GM23338 (cell line): ENCODE data around the gene KLHL12. TPM values are rescaled to one million over a fixed set of nuclear protein-coding genes. Genes with fewer than 3 reads are reported as not detected.

Source experiments
- ATAC-seq: fragments of 200-7000 bp; cut with Tn5 transposase; 3 replicates; pipeline ENCODE4 v1.9.1; 2020
- DNase-seq: peaks from one replicate; pipeline ENCODE4 v3.0.0-alpha.2; 2015; ENCODE audit warnings: low spot score
- H2AFZ ChIP-seq: fragments of 200-600 bp; sonication (generic); 2 replicates; pipeline ENCODE4 v1.8.0; 2016; ENCODE audit warnings: antibody characterized with exemption, mild to moderate bottlenecking, moderate library complexity
- H3F3A ChIP-seq: fragments of 200-600 bp; sonication (generic); replicated peaks from 2 replicates; pipeline ENCODE4 v1.8.0; 2017; ENCODE audit warnings: antibody characterized with exemption, mixed run types, low read depth
- H3K27ac ChIP-seq: fragments of 200-600 bp; sonication (generic); 2 replicates; pipeline ENCODE4 v1.6.1; 2016; ENCODE audit warnings: low read depth
- H3K27me3 ChIP-seq: fragments of 200-600 bp; sonication (generic); 2 replicates; pipeline ENCODE4 v1.8.0; 2016; ENCODE audit warnings: mild to moderate bottlenecking, mixed run types, moderate library complexity; ENCODE audit not compliant: insufficient read depth
- H3K36me3 ChIP-seq: fragments of 200-600 bp; sonication (generic); 2 replicates; pipeline ENCODE4 v1.8.0; 2016; ENCODE audit warnings: mild to moderate bottlenecking; ENCODE audit not compliant: insufficient read depth
- H3K4me1 ChIP-seq: fragments of 200-600 bp; sonication (generic); 2 replicates; pipeline ENCODE4 v1.8.0; 2016; ENCODE audit warnings: mild to moderate bottlenecking, moderate library complexity; ENCODE audit not compliant: insufficient read depth
- H3K4me2 ChIP-seq: fragments of 200-600 bp; sonication (generic); 2 replicates; pipeline ENCODE4 v1.7.1; 2017; ENCODE audit warnings: mixed run types
- H3K4me3 ChIP-seq: fragments of 200-600 bp; sonication (generic); 2 replicates; pipeline ENCODE4 v1.6.1; 2016; ENCODE audit warnings: mixed run types
- H3K79me2 ChIP-seq: fragments of 200-600 bp; sonication (generic); replicated peaks from 2 replicates; pipeline ENCODE4 v1.8.0; 2017; ENCODE audit warnings: mild to moderate bottlenecking; ENCODE audit not compliant: insufficient read depth
- H3K9me2 ChIP-seq: fragments of 200-600 bp; sonication (generic); 2 replicates; pipeline ENCODE4 v1.8.0; 2017; ENCODE audit not compliant: insufficient read depth
- H4K20me1 ChIP-seq: fragments of 200-600 bp; sonication (generic); replicated peaks from 2 replicates; pipeline ENCODE4 v1.8.0; 2017; ENCODE audit warnings: mild to moderate bottlenecking; ENCODE audit not compliant: insufficient read depth
- H3K27ac Mint-ChIP-seq: 2 replicates; pipeline ENCODE4 v1.8.0; 2020; ENCODE audit warnings: inconsistent platforms, mild to moderate bottlenecking, moderate library complexity, mixed read lengths
- H3K27me3 Mint-ChIP-seq: 3 replicates; pipeline ENCODE4 v1.8.0; 2022; ENCODE audit warnings: low read depth, mild to moderate bottlenecking, moderate library complexity, mixed read lengths, inconsistent platforms; ENCODE audit not compliant: insufficient read depth, poor library complexity
- H3K36me3 Mint-ChIP-seq: 3 replicates; pipeline ENCODE4 v1.8.0; 2021; ENCODE audit warnings: low read depth, mild to moderate bottlenecking, inconsistent platforms, moderate library complexity, mixed read lengths
- H3K4me1 Mint-ChIP-seq: 3 replicates; pipeline ENCODE4 v1.8.0; 2020; ENCODE audit warnings: mild to moderate bottlenecking, inconsistent platforms, mixed read lengths
- H3K4me3 Mint-ChIP-seq: 3 replicates; pipeline ENCODE4 v1.8.0; 2021; ENCODE audit warnings: moderate library complexity, mild to moderate bottlenecking, inconsistent platforms, mixed read lengths
- H3K9me3 Mint-ChIP-seq: 3 replicates; pipeline ENCODE4 v1.8.0; 2020; ENCODE audit warnings: moderate library complexity, mild to moderate bottlenecking, inconsistent platforms, mixed read lengths
- CREB1 ChIP-seq: fragments of 250-450 bp; sonication (Bioruptor Pico); IDR thresholded peaks from 2 replicates; pipeline ENCODE4 v1.5.0; 2020; ENCODE audit warnings: low read depth, mild to moderate bottlenecking, moderate library complexity
- EZH2phosphoT487 ChIP-seq: fragments of 200-600 bp; sonication (generic); IDR thresholded peaks from one replicate; pipeline ENCODE4 v1.8.1; 2018; ENCODE audit warnings: antibody characterized with exemption; ENCODE audit not compliant: unreplicated experiment
- JUNB ChIP-seq: IDR thresholded peaks from one replicate; pipeline ENCODE4 v1.6.1; 2016; ENCODE audit warnings: antibody characterized with exemption; ENCODE audit not compliant: unreplicated experiment
- NANOG ChIP-seq: IDR thresholded peaks from 2 replicates; pipeline ENCODE4 v1.6.1; 2016; ENCODE audit warnings: antibody characterized with exemption, borderline replicate concordance
- POLR2AphosphoS5 ChIP-seq: IDR thresholded peaks from 2 replicates; pipeline ENCODE4 v1.6.1; 2016; ENCODE audit warnings: antibody characterized with exemption, low read depth
- STAT1 ChIP-seq: IDR thresholded peaks from one replicate; pipeline ENCODE4 v1.6.1; 2016; ENCODE audit warnings: antibody characterized with exemption; ENCODE audit not compliant: unreplicated experiment
- ZNF462 ChIP-seq: fragments of 250-450 bp; sonication (Bioruptor Pico); IDR thresholded peaks from 2 replicates; pipeline ENCODE4 v1.5.0; 2020; ENCODE audit warnings: mild to moderate bottlenecking, moderate library complexity
- polyA plus RNA-seq: library from polyadenylated mRNA; unstranded; fragments of >200 nt; fragmentation: Nextera tagmentation; extraction: Ambion mirVana; gene quantifications from 2 replicates; pipeline ENCODE4 v1.2.1, GENCODE V29; 2016
- total RNA-seq: library from RNA; depleted of rRNA; stranded (reverse); fragments of >200 nt; shearing (Covaris generic); gene quantifications from 2 replicates; pipeline ENCODE4 v1.2.3, GENCODE V29; 2014
- TF ChIP-seq, protein P1 (sequence below): IDR thresholded peaks from 2 replicates; pipeline ENCODE4 v1.6.1; 2016; ENCODE audit warnings: antibody characterized with exemption
- TF ChIP-seq, protein P2 (sequence below), 2 experiments: fragments of 200-600 bp in 1 of 2; sonication (generic) in 1 of 2; conservative IDR thresholded peaks; 2 replicates each; pipeline versions ENCODE4 v1.5.1 to v1.6.1; 2016 to 2017; ENCODE audit warnings: antibody characterized with exemption in 2 of 2, low read depth in 2 of 2, mild to moderate bottlenecking in 2 of 2, moderate library complexity in 1 of 2

The KLHL12 gene
- total and polyA plus RNA-seq, 2 experiments from 2014 or later = 14.6 to 27.5 TPM

DNA sequence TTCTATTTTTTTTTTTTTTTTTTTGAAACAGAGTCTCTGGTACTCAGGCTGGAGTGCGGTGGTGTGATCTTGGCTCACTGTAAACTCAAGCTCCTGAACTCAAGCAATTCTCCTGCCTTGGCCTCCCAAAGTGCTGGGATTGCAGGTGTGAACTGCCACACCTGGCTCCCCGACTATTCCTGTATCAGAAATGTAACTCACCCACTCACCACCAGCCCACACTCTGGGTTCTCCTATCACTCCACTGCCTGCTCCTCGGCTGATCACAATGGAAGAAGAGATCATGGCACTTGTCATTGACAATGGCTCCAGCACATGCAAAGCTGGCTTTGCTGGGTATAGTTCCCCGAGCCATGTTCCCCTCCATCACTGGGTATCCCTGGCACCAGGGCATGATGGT lies 54.0 kb downstream of the KLHL12 start:
- H3K27me3 ChIP-seq = no peaks in the 10 kb centered on the region
- ATAC-seq (no peak), DNase-seq (no peak)
- no peak overlapping the region for H3K27ac ChIP-seq
- no peak overlapping the region for H3K4me3 ChIP-seq
- Mint-ChIP-seq H3K4me1 (no peaks in the 10 kb centered on the region), H3K4me3 (no peak overlapping the region; the same call in 2 of the 3 replicates), H3K27me3 (peaks cover 1% of the 10 kb centered on the region), H3K9me3 (no peaks in the 10 kb centered on the region), H3K27ac (no peak overlapping the region), H3K36me3 (0 out of 3 replicates have a peak, but pooled peaks cover 3% of the 10 kb centered on the region)
- no peaks in the 10 kb centered on the region for H3K79me2 ChIP-seq
- H2AFZ ChIP-seq = no peak overlapping the region
- no peak for TF ChIP-seq CREB1 (CRISPR knock-in tag)
- TF ChIP-seq, protein P1, sequence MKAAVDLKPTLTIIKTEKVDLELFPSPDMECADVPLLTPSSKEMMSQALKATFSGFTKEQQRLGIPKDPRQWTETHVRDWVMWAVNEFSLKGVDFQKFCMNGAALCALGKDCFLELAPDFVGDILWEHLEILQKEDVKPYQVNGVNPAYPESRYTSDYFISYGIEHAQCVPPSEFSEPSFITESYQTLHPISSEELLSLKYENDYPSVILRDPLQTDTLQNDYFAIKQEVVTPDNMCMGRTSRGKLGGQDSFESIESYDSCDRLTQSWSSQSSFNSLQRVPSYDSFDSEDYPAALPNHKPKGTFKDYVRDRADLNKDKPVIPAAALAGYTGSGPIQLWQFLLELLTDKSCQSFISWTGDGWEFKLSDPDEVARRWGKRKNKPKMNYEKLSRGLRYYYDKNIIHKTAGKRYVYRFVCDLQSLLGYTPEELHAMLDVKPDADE = no peak
- no peak for TF ChIP-seq ZNF462 (CRISPR knock-in tag)
- TF ChIP-seq POLR2AphosphoS5 = no peak
- no peak for TF ChIP-seq JUNB
- no peak for TF ChIP-seq STAT1
- TF ChIP-seq, protein P2, sequence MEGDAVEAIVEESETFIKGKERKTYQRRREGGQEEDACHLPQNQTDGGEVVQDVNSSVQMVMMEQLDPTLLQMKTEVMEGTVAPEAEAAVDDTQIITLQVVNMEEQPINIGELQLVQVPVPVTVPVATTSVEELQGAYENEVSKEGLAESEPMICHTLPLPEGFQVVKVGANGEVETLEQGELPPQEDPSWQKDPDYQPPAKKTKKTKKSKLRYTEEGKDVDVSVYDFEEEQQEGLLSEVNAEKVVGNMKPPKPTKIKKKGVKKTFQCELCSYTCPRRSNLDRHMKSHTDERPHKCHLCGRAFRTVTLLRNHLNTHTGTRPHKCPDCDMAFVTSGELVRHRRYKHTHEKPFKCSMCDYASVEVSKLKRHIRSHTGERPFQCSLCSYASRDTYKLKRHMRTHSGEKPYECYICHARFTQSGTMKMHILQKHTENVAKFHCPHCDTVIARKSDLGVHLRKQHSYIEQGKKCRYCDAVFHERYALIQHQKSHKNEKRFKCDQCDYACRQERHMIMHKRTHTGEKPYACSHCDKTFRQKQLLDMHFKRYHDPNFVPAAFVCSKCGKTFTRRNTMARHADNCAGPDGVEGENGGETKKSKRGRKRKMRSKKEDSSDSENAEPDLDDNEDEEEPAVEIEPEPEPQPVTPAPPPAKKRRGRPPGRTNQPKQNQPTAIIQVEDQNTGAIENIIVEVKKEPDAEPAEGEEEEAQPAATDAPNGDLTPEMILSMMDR (conservative IDR thresholded peaks at IDR 0.05; ENCODE audit: low read depth in 2 of 2) = no peak
- no peak for TF ChIP-seq NANOG
- no peak for TF ChIP-seq EZH2phosphoT487
- no peaks in the 10 kb centered on the region for H4K20me1 ChIP-seq
- no peaks in the 10 kb centered on the region for H3K9me2 ChIP-seq
- no peaks in the 10 kb centered on the region for H3K36me3 ChIP-seq
- H3F3A ChIP-seq = 0 out of 2 replicates have a peak, but pooled peaks cover 3% of the 10 kb centered on the region
- no peak overlapping the region for H3K4me2 ChIP-seq
- H3K4me1 ChIP-seq = no peaks in the 10 kb centered on the region
